ENCODE data around the gene DDI1.
A peak's percentile ranks its signal among the peaks of the same experiment; 100 is the strongest.

Gene DDI1

GRCh38 chr11:103998826-103999508 lies 37.5 kb upstream of the DDI1 start:
- no peak overlapping the region for H3K4ac ChIP-seq (ENCODE audit: low read depth in 1 of 2, low read length in 2 of 2)
- H3K14ac ChIP-seq (ENCODE audit: low read length in 2 of 2), result no peak overlapping the region
- H3K4me2 ChIP-seq (ENCODE audit: low read length, poor library complexity, severe bottlenecking), result no peak overlapping the region
- H2AFZ ChIP-seq (ENCODE audit: low read depth, low read length), result no peak overlapping the region
- no peaks in the 10 kb centered on the region for H3K9me3 ChIP-seq (ENCODE audit: control insufficient read depth, low read length)
- no peaks in the 10 kb centered on the region for H3K79me1 ChIP-seq (replicated peaks; ENCODE audit: low read length, poor library complexity, severe bottlenecking)
- no peak overlapping the region for H2BK120ac ChIP-seq (ENCODE audit: low read depth, low read length)
- H3K27me3 ChIP-seq (ENCODE audit: control insufficient read depth in 1 of 2, insufficient read depth in 1 of 2, low read length in 2 of 2), result no peaks in the 10 kb centered on the region
- no peak overlapping the region for H3K23ac ChIP-seq (ENCODE audit: low read length in 2 of 2)
- no peaks in the 10 kb centered on the region for H3K36me3 ChIP-seq (ENCODE audit: control insufficient read depth in 1 of 2, insufficient read depth in 2 of 2, low read depth in 1 of 2, low read length in 2 of 2)
- H2BK5ac ChIP-seq (ENCODE audit: low read depth, low read length, poor library complexity, severe bottlenecking), result no peak overlapping the region
- H3K4me3 ChIP-seq (ENCODE audit: insufficient read depth in 1 of 2, low read depth in 1 of 2, low read length in 2 of 2), result no peak overlapping the region
- 96% methylated on average over 2 of the region's 5 CpGs for WGBS
- H3K18ac ChIP-seq (ENCODE audit: low read depth in 1 of 2, low read length in 2 of 2), result no peak overlapping the region
- H3K9ac ChIP-seq (ENCODE audit: low read length), result no peak overlapping the region
- DNase-seq, result no peak
- H4K91ac ChIP-seq (ENCODE audit: low read length), result no peak overlapping the region
- H3K27ac ChIP-seq (ENCODE audit: low read length, poor library complexity, severe bottlenecking), result no peak overlapping the region
- H2BK15ac ChIP-seq (ENCODE audit: low read depth, poor library complexity, severe bottlenecking), result no peak overlapping the region
- no peak overlapping the region for H2AK5ac ChIP-seq (ENCODE audit: low read length, severe bottlenecking)
- H4K8ac ChIP-seq (ENCODE audit: low read length), result no peak overlapping the region
- H3K4me1 ChIP-seq (ENCODE audit: control insufficient read depth, insufficient read depth, low read depth, low read length), result peaks cover 2% of the 10 kb centered on the region
- no peak overlapping the region for H2BK12ac ChIP-seq (ENCODE audit: low read length in 2 of 2)

DNA sequence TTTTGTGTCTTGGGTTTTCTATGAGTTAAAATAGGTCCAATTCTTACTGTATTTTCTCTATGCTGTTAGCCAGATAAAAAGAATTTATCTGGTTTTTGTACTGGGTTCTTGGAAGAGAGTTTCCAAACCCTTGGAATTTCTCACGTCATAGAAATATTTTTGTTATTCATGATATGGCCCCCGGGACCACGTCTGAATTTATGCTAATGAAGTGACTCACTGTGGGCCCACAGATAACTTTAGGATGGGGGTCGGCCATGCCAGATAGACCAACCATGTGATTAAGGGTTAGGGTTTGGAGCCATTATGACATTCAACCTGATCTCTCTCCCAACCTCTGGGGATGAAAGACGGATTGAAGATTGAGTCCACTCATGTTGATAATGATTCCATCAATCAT lies 35.6 kb upstream of the DDI1 start:
- Histone ChIP-seq H3K9ac (ENCODE audit: low read length) (no peak overlapping the region), H3K79me1 (replicated peaks; ENCODE audit: low read length, poor library complexity, severe bottlenecking) (no peaks in the 10 kb centered on the region), H3K27ac (ENCODE audit: low read length, poor library complexity, severe bottlenecking) (no peak overlapping the region), H2BK12ac (ENCODE audit: low read length in 2 of 2) (no peak overlapping the region), H3K4me1 (ENCODE audit: control insufficient read depth, insufficient read depth, low read depth, low read length) (peaks cover 2% of the 10 kb centered on the region), H3K4ac (ENCODE audit: low read depth in 1 of 2, low read length in 2 of 2) (no peak overlapping the region), H2BK120ac (ENCODE audit: low read depth, low read length) (no peak overlapping the region), H2BK5ac (ENCODE audit: low read depth, low read length, poor library complexity, severe bottlenecking) (no peak overlapping the region), H3K14ac (ENCODE audit: low read length in 2 of 2) (no peak overlapping the region), H2AK5ac (ENCODE audit: low read length, severe bottlenecking) (no peak overlapping the region), H3K27me3 (ENCODE audit: control insufficient read depth in 1 of 2, insufficient read depth in 1 of 2, low read length in 2 of 2) (no peaks in the 10 kb centered on the region), H3K23ac (ENCODE audit: low read length in 2 of 2) (no peak overlapping the region), H3K36me3 (ENCODE audit: control insufficient read depth in 1 of 2, insufficient read depth in 2 of 2, low read depth in 1 of 2, low read length in 2 of 2) (no peaks in the 10 kb centered on the region), H2AFZ (ENCODE audit: low read depth, low read length) (no peak overlapping the region), H3K4me2 (ENCODE audit: low read length, poor library complexity, severe bottlenecking) (no peak overlapping the region), H3K9me3 (ENCODE audit: control insufficient read depth, low read length) (no peaks in the 10 kb centered on the region), H2BK15ac (ENCODE audit: low read depth, poor library complexity, severe bottlenecking) (no peak overlapping the region), H4K91ac (ENCODE audit: low read length) (no peak overlapping the region), H4K8ac (ENCODE audit: low read length) (no peak overlapping the region), H3K4me3 (ENCODE audit: insufficient read depth in 1 of 2, low read depth in 1 of 2, low read length in 2 of 2) (no peak overlapping the region), H3K18ac (ENCODE audit: low read depth in 1 of 2, low read length in 2 of 2) (no peak overlapping the region)
- 72% methylated on average over 5 of the region's 5 CpGs for WGBS
- no peak for DNase-seq

DNA sequence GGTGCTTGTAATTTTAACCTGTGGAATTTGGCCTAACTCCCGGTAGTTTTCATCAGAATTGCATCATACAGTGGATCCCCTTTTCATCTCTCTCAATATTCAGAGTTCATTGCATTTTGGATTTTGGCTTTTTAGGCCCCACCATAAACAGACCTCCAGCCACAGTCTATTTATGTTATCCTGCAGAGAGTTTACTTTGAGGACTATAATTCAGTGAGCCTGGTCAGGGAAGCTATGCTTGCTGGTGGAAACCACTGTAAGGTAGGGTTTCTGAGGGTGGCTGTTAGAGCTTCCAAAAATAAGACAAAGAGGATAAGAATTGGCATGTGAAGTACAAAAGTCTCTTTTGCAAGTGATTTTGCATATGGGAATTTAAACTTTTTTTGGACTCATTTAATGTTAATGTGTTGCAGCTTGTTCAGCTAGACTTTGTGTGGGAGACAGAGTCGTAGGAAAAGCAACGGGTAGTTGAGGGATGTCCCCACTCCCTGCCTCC lies 34.8 kb upstream of the DDI1 start:
- H2BK120ac ChIP-seq (ENCODE audit: low read depth, low read length), result no peak overlapping the region
- H3K4me3 ChIP-seq (ENCODE audit: insufficient read depth in 1 of 2, low read depth in 1 of 2, low read length in 2 of 2), result no peak overlapping the region
- H2AFZ ChIP-seq (ENCODE audit: low read depth, low read length), result no peak overlapping the region
- H3K4me2 ChIP-seq (ENCODE audit: low read length, poor library complexity, severe bottlenecking), result no peak overlapping the region
- no peak overlapping the region for H2BK5ac ChIP-seq (ENCODE audit: low read depth, low read length, poor library complexity, severe bottlenecking)
- H3K23ac ChIP-seq (ENCODE audit: low read length in 2 of 2), result no peak overlapping the region
- no peak overlapping the region for H4K8ac ChIP-seq (ENCODE audit: low read length)
- 99% methylated on average over 3 of the region's 3 CpGs for WGBS
- H3K4ac ChIP-seq (ENCODE audit: low read depth in 1 of 2, low read length in 2 of 2), result no peak overlapping the region
- no peaks in the 10 kb centered on the region for H3K79me1 ChIP-seq (replicated peaks; ENCODE audit: low read length, poor library complexity, severe bottlenecking)
- DNase-seq, result peak; percentile 17
- peak overlapping the region in 1 of 2 experiments; percentile 16 for H3K18ac ChIP-seq (ENCODE audit: low read depth in 1 of 2, low read length in 2 of 2)
- no peaks in the 10 kb centered on the region for H3K27me3 ChIP-seq (ENCODE audit: control insufficient read depth in 1 of 2, insufficient read depth in 1 of 2, low read length in 2 of 2)
- H2BK12ac ChIP-seq (ENCODE audit: low read length in 2 of 2), result no peak overlapping the region
- H3K14ac ChIP-seq (ENCODE audit: low read length in 2 of 2), result no peak overlapping the region
- no peak overlapping the region for H2AK5ac ChIP-seq (ENCODE audit: low read length, severe bottlenecking)
- no peak overlapping the region for H4K91ac ChIP-seq (ENCODE audit: low read length)
- H2BK15ac ChIP-seq (ENCODE audit: low read depth, poor library complexity, severe bottlenecking), result no peak overlapping the region
- H3K9me3 ChIP-seq (ENCODE audit: control insufficient read depth, low read length), result no peaks in the 10 kb centered on the region
- no peak overlapping the region for H3K9ac ChIP-seq (ENCODE audit: low read length)
- H3K4me1 ChIP-seq (ENCODE audit: control insufficient read depth, insufficient read depth, low read depth, low read length), result peaks cover 4% of the 10 kb centered on the region
- no peak overlapping the region for H3K27ac ChIP-seq (ENCODE audit: low read length, poor library complexity, severe bottlenecking)
- H3K36me3 ChIP-seq (ENCODE audit: control insufficient read depth in 1 of 2, insufficient read depth in 2 of 2, low read depth in 1 of 2, low read length in 2 of 2), result no peaks in the 10 kb centered on the region

DNA sequence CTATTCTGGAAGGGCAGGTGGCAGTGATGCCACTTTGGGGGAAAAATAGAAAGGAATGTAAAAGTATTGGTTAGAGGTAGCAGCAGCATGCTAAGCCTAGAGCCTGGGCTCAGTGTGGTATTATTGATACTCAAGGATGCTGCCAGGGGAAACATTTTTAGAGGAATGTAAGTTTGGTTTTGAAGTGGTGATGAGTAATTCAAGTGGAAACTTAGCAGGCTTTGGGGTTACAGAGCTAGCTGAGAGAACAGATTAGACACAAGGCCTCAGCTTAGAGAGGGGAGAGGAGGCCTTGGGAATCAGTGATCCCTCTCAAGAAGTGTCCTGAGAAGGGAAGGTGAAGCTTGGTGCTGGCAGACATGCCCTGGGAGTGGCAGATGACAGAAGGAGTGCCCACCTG lies 32.9 kb upstream of the DDI1 start:
- peak overlapping the region in 1 of 2 experiments; percentile 79 for H2BK12ac ChIP-seq (ENCODE audit: low read length in 2 of 2)
- no peak overlapping the region for H4K8ac ChIP-seq (ENCODE audit: low read length)
- H3K27ac ChIP-seq (ENCODE audit: low read length, poor library complexity, severe bottlenecking), result peak overlapping the region; percentile 50
- H3K18ac ChIP-seq (ENCODE audit: low read depth in 1 of 2, low read length in 2 of 2), result peak overlapping the region in 1 of 2 experiments; percentile 84
- H3K4me2 ChIP-seq (ENCODE audit: low read length, poor library complexity, severe bottlenecking), result no peak overlapping the region
- H3K4ac ChIP-seq (ENCODE audit: low read depth in 1 of 2, low read length in 2 of 2), result no peak overlapping the region
- no peaks in the 10 kb centered on the region for H3K79me1 ChIP-seq (replicated peaks; ENCODE audit: low read length, poor library complexity, severe bottlenecking)
- H2AK5ac ChIP-seq (ENCODE audit: low read length, severe bottlenecking), result no peak overlapping the region
- H2AFZ ChIP-seq (ENCODE audit: low read depth, low read length), result no peak overlapping the region
- no peak overlapping the region for H2BK15ac ChIP-seq (ENCODE audit: low read depth, poor library complexity, severe bottlenecking)
- peak overlapping the region in 1 of 2 experiments; percentile 4 for H3K14ac ChIP-seq (ENCODE audit: low read length in 2 of 2)
- no peak overlapping the region for H4K91ac ChIP-seq (ENCODE audit: low read length)
- no peak overlapping the region for H2BK120ac ChIP-seq (ENCODE audit: low read depth, low read length)
- peak; percentile 43 for DNase-seq
- H3K4me3 ChIP-seq (ENCODE audit: insufficient read depth in 1 of 2, low read depth in 1 of 2, low read length in 2 of 2), result no peak overlapping the region
- no peak overlapping the region for H3K23ac ChIP-seq (ENCODE audit: low read length in 2 of 2)
- peaks cover 9% of the 10 kb centered on the region for H3K4me1 ChIP-seq (ENCODE audit: control insufficient read depth, insufficient read depth, low read depth, low read length)
- no peaks in the 10 kb centered on the region for H3K9me3 ChIP-seq (ENCODE audit: control insufficient read depth, low read length)
- no peak overlapping the region for H2BK5ac ChIP-seq (ENCODE audit: low read depth, low read length, poor library complexity, severe bottlenecking)
- no peaks in the 10 kb centered on the region for H3K27me3 ChIP-seq (ENCODE audit: control insufficient read depth in 1 of 2, insufficient read depth in 1 of 2, low read length in 2 of 2)
- peak overlapping the region; percentile 67 for H3K9ac ChIP-seq (ENCODE audit: low read length)
- H3K36me3 ChIP-seq (ENCODE audit: control insufficient read depth in 1 of 2, insufficient read depth in 2 of 2, low read depth in 1 of 2, low read length in 2 of 2), result no peaks in the 10 kb centered on the region
